ENCODE measurements around the gene RASL11B. TPM values are rescaled to one million over a fixed set of nuclear protein-coding genes. Genes with fewer than 3 reads are reported as not detected.

The RASL11B gene
- total RNA-seq, 3 donors from 2014 or later: 0.16 to 0.71 (median 0.26) TPM

GRCh38 chr4:52853351-52853750, 8.8 kb upstream of the RASL11B start:
- H3K4me1 Mint-ChIP-seq (ENCODE audit: low read depth): no peaks in the 10 kb centered on the region
- DNase-seq: no peak
- H3K4me3 Mint-ChIP-seq: no peak overlapping the region
- no peaks in the 10 kb centered on the region for H3K36me3 Mint-ChIP-seq (ENCODE audit: insufficient read depth)
- peaks cover 10% of the 10 kb centered on the region for H3K27me3 Mint-ChIP-seq (ENCODE audit: low read depth)
- no peak for ATAC-seq
- H3K9me3 Mint-ChIP-seq: no peaks in the 10 kb centered on the region

GRCh38 chr4:52856801-52857200, 5.3 kb upstream of the RASL11B start:
- no peak for ATAC-seq
- Mint-ChIP-seq H3K9me3 (peaks cover 4% of the 10 kb centered on the region), H3K36me3 (ENCODE audit: insufficient read depth) (no peaks in the 10 kb centered on the region), H3K27me3 (ENCODE audit: low read depth) (peaks cover 29% of the 10 kb centered on the region), H3K4me3 (no peak overlapping the region), H3K4me1 (ENCODE audit: low read depth) (peaks cover 9% of the 10 kb centered on the region)
- DNase-seq: no peak

GRCh38 chr4:52860361-52860760, 1.8 kb upstream of the RASL11B start:
- peaks cover 35% of the 10 kb centered on the region for H3K27me3 Mint-ChIP-seq (ENCODE audit: low read depth)
- H3K9me3 Mint-ChIP-seq: peaks cover 4% of the 10 kb centered on the region
- DNase-seq (no peak), ATAC-seq (no peak)
- peaks cover 9% of the 10 kb centered on the region for H3K4me1 Mint-ChIP-seq (ENCODE audit: low read depth)
- no peaks in the 10 kb centered on the region for H3K36me3 Mint-ChIP-seq (ENCODE audit: insufficient read depth)
- no peak overlapping the region for H3K4me3 Mint-ChIP-seq

DNA sequence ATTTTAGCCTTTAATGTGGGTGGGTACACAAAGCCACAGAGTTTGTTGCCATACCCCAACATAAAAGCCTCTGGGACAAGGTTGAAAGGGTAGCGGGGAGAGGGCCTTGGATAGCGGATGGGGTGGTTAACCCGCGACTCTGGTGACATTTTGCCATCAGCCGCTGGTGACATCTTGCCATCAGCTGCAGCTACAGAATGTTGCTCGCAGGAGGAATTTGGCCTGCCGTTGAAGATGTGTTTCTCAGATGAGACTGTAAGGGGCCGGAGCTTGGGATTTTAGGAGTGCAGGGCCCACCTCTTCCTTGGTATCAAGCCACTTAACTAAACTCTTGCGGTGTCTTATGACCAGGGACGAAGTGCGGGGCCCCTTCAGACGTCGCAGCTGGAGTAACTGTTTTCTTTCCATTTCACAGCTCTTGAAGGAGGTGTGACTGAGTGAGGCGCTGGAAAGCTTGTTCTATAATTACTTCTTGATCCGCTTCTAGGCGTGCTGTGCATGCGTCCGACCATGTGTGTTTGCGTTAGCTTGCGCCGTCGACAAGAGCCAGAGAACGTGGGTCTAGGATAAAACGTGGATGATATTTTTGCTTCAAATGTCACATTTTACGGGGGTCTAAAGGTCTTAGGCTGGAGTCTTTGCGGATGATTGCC, 820 bp upstream of the RASL11B start:
- peak overlapping the region; percentile 72 for H3K4me3 Mint-ChIP-seq

GRCh38 chr4:52862639-52863161, 583 bp downstream of the RASL11B start:
- Mint-ChIP-seq H3K27me3 (ENCODE audit: low read depth) (peaks cover 29% of the 10 kb centered on the region), H3K4me3 (peak overlapping the region; percentile 73), H3K36me3 (ENCODE audit: insufficient read depth) (no peaks in the 10 kb centered on the region), H3K4me1 (ENCODE audit: low read depth) (peaks cover 9% of the 10 kb centered on the region), H3K9me3 (peaks cover 4% of the 10 kb centered on the region)
- ATAC-seq (no peak), DNase-seq (no peak)

More for the DNA sequence above, 820 bp upstream of the RASL11B start:
- DNase-seq (no peak), ATAC-seq (no peak)
- H3K4me1 Mint-ChIP-seq (ENCODE audit: low read depth): peaks cover 9% of the 10 kb centered on the region
- H3K9me3 Mint-ChIP-seq: peaks cover 4% of the 10 kb centered on the region
- no peaks in the 10 kb centered on the region for H3K36me3 Mint-ChIP-seq (ENCODE audit: insufficient read depth)
- H3K27me3 Mint-ChIP-seq (ENCODE audit: low read depth): peaks cover 33% of the 10 kb centered on the region

DNA sequence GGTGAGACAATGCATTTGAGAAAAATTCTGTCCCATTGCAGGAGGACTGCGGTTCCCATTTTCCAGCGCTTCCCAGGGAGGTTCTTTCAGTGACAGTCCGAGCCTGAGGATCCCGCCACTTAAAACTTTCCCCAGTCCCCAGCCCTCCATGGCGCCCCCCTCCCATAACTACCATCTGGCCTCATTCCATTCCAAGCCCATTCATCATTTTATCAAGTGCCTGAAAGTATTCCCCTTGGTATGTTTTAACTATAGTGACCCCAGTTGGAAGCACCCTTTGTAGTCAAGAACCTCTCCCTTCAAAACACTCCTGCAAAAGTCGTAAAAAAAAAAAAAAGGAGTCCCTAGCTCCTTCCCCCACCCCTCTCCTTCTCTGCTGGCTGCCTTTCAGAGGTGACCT, 1.2 kb downstream of the RASL11B start:
- ATAC-seq: no peak
- H3K4me3 Mint-ChIP-seq: peak overlapping the region; percentile 73
- H3K27me3 Mint-ChIP-seq (ENCODE audit: low read depth): peaks cover 27% of the 10 kb centered on the region
- H3K9me3 Mint-ChIP-seq: peaks cover 4% of the 10 kb centered on the region
- DNase-seq: no peak
- H3K36me3 Mint-ChIP-seq (ENCODE audit: insufficient read depth): no peaks in the 10 kb centered on the region
- peaks cover 9% of the 10 kb centered on the region for H3K4me1 Mint-ChIP-seq (ENCODE audit: low read depth)

DNA sequence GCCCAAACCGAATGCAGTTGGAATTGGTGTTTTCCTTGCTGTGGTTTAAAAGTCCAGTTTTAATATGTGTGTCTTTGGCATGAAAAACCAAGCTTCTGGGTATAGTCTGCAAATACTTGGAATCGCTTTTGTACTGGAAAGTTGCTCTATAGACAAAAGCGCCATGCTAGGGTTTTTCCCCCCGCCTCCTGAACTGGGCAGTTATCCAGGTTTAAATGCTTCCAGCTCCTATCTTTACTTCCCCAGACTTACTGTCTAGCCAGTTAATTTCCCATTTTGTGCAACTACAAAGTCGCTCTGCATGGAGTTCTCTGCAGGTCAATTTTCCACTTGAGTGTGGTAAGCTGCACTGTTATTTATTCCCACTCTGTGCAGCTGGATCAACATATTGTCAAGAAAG, 2.7 kb downstream of the RASL11B start:
- no peak overlapping the region for H3K4me3 Mint-ChIP-seq

GRCh38 chr4:52865300-52865699, 3.2 kb downstream of the RASL11B start:
- H3K9me3 Mint-ChIP-seq: no peaks in the 10 kb centered on the region
- no peak for ATAC-seq
- no peak for DNase-seq
- peaks cover 9% of the 10 kb centered on the region for H3K4me1 Mint-ChIP-seq (ENCODE audit: low read depth)
- peaks cover 19% of the 10 kb centered on the region for H3K27me3 Mint-ChIP-seq (ENCODE audit: low read depth)
- no peaks in the 10 kb centered on the region for H3K36me3 Mint-ChIP-seq (ENCODE audit: insufficient read depth)
- H3K4me3 Mint-ChIP-seq: no peak overlapping the region

More for the DNA sequence above, 2.7 kb downstream of the RASL11B start:
- Mint-ChIP-seq H3K4me1 (ENCODE audit: low read depth) (peaks cover 9% of the 10 kb centered on the region), H3K36me3 (ENCODE audit: insufficient read depth) (no peaks in the 10 kb centered on the region), H3K9me3 (no peaks in the 10 kb centered on the region), H3K27me3 (ENCODE audit: low read depth) (peaks cover 23% of the 10 kb centered on the region)
- DNase-seq (no peak), ATAC-seq (no peak)

GRCh38 chr4:52866734-52867133, 4.6 kb downstream of the RASL11B start:
- no peak overlapping the region for H3K4me3 Mint-ChIP-seq
- DNase-seq: no peak
- H3K36me3 Mint-ChIP-seq (ENCODE audit: insufficient read depth): peaks cover 9% of the 10 kb centered on the region
- peaks cover 6% of the 10 kb centered on the region for H3K27me3 Mint-ChIP-seq (ENCODE audit: low read depth)
- no peak for ATAC-seq
- H3K4me1 Mint-ChIP-seq (ENCODE audit: low read depth): peaks cover under 1% of the 10 kb centered on the region
- H3K9me3 Mint-ChIP-seq: no peaks in the 10 kb centered on the region

DNA sequence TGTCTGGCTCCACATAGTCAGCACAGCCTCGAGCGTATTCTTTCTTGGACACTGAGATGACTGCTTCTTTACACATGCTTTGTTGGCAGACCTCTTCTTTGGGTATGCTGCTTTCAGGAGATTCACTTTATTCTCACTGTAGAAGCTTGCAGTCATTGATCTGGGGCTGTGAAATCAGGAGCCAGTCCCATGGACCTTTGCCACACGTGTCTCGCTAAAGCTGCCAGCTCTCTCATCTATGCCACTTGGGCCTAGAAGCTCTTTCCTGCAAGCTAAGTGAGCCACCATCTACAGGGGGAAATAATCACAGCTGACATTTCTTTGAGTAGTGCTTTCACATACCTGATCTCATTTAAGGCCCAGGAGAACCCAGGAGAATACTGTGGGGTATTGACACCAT, 5.0 kb downstream of the RASL11B start:
- Mint-ChIP-seq H3K36me3 (ENCODE audit: insufficient read depth) (peaks cover 9% of the 10 kb centered on the region), H3K4me1 (ENCODE audit: low read depth) (no peaks in the 10 kb centered on the region), H3K27me3 (ENCODE audit: low read depth) (peaks cover 6% of the 10 kb centered on the region), H3K9me3 (no peaks in the 10 kb centered on the region), H3K4me3 (no peak overlapping the region)
- no peak for ATAC-seq
- DNase-seq: no peak

- H3K4me3 Mint-ChIP-seq: no peak overlapping the region
- no peak for DNase-seq
- ATAC-seq: no peak
- H3K4me1 Mint-ChIP-seq (ENCODE audit: low read depth): no peaks in the 10 kb centered on the region
- no peaks in the 10 kb centered on the region for H3K9me3 Mint-ChIP-seq
- peaks cover 18% of the 10 kb centered on the region for H3K36me3 Mint-ChIP-seq (ENCODE audit: insufficient read depth)
- H3K27me3 Mint-ChIP-seq (ENCODE audit: low read depth): peaks cover 5% of the 10 kb centered on the region
Observed at GRCh38 chr4:52868133-52868532, 6.0 kb downstream of the RASL11B start.

DNA sequence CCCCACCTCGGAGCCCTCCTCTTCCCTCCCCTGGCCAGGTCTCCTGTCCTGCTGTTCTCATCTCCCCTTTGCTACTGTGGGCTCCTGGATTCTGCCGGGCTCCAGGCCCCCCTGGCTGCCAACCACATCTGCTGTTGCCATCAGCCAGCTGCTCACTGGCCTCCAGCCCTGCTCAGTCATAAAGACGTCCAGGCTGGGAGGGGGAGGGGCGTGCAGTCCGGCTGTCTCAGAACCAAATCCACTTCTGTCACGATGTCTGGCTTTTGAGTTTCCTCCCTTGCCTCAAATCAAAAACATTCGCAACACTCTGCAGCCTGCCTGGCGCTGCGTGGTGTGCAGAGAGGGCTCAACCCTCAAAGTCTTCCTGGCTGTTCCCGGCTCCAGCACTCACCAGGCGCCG, 7.1 kb downstream of the RASL11B start:
- H3K9me3 Mint-ChIP-seq: no peaks in the 10 kb centered on the region
- no peaks in the 10 kb centered on the region for H3K4me1 Mint-ChIP-seq (ENCODE audit: low read depth)
- ATAC-seq (no peak), DNase-seq (no peak)
- H3K27me3 Mint-ChIP-seq (ENCODE audit: low read depth): peaks cover 2% of the 10 kb centered on the region
- no peak overlapping the region for H3K4me3 Mint-ChIP-seq
- peaks cover 25% of the 10 kb centered on the region for H3K36me3 Mint-ChIP-seq (ENCODE audit: insufficient read depth)

DNA sequence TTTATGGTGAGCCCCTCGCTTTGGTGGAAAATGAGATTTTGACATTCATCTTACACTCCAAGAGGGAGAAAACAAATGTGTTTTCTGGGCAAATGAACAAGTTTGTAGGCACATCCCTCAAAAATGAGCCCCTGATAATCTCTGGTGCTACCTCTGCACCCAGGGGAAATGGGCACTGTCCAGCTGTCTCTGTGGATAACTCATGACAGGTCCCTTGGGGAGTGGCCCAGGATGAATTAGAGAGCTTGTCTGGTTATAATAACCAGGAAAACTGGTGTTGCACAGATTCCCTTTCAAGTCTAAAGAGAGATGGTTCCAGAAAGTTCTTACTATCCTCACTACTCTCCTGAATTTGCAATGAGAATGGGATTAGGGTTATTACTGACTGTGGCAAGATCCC, 7.5 kb downstream of the RASL11B start:
- ATAC-seq: no peak
- no peak for DNase-seq
- Mint-ChIP-seq H3K4me3 (no peak overlapping the region), H3K27me3 (ENCODE audit: low read depth) (peaks cover under 1% of the 10 kb centered on the region), H3K9me3 (no peaks in the 10 kb centered on the region), H3K4me1 (ENCODE audit: low read depth) (no peaks in the 10 kb centered on the region), H3K36me3 (ENCODE audit: insufficient read depth) (peaks cover 27% of the 10 kb centered on the region)

DNA sequence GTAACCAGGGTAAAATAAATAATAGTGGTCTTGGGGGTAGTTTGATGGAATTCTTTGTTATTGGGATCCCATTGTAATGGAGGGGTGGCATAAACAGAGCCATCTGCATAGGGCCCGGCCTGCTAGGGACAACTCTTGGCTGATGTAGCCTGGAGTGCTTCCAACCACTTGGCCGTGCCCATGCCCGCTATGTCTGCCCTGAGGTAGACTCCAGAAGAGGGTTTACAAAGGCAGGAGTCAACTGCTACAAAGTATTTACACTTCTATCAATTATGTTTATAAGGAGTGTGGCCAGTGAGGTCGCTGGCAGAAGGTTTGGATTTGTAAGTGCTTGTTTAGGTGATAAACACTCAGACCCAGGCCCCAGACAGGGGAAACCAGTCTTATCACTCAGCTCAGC, 8.1 kb downstream of the RASL11B start:
- Mint-ChIP-seq H3K27me3 (ENCODE audit: low read depth) (no peaks in the 10 kb centered on the region), H3K9me3 (no peaks in the 10 kb centered on the region), H3K4me1 (ENCODE audit: low read depth) (no peaks in the 10 kb centered on the region), H3K36me3 (ENCODE audit: insufficient read depth) (peaks cover 28% of the 10 kb centered on the region), H3K4me3 (no peak overlapping the region)
- no peak for ATAC-seq
- DNase-seq: no peak

GRCh38 chr4:52873191-52873590, 11.1 kb downstream of the RASL11B start:
- peaks cover 35% of the 10 kb centered on the region for H3K36me3 Mint-ChIP-seq (ENCODE audit: insufficient read depth)
- H3K27me3 Mint-ChIP-seq (ENCODE audit: low read depth): no peaks in the 10 kb centered on the region
- H3K9me3 Mint-ChIP-seq: no peaks in the 10 kb centered on the region
- DNase-seq: no peak
- no peak for ATAC-seq
- H3K4me1 Mint-ChIP-seq (ENCODE audit: low read depth): peaks cover 3% of the 10 kb centered on the region
- H3K4me3 Mint-ChIP-seq: no peak overlapping the region

Measured in activated T-cell treated with anti-CD3 and anti-CD28 coated beads, Interleukin-2, amount 50 U/mL, for 4 hours (primary cell).